Lower leg skin (tissue), 3 donors: ENCODE results near the gene GALNS.

Experiments used
- CTCF ChIP-seq, 3 donors: fragments of 450-650 bp; IDR thresholded peaks; one replicate each; pipeline ENCODE4 v1.5.1; 2016; ENCODE audit warnings: antibody characterized with exemption in 3 of 3, mild to moderate bottlenecking in 3 of 3, moderate library complexity in 2 of 3
- POLR2A ChIP-seq, 2 donors: fragments of 450-650 bp; IDR thresholded peaks; one replicate each; pipeline ENCODE4 v1.6.1; 2016 to 2017; ENCODE audit warnings: antibody characterized with exemption in 2 of 2, mild to moderate bottlenecking in 1 of 2, moderate library complexity in 1 of 2

GRCh38 chr16:88807626-88808453 lies 48.9 kb downstream of the GALNS start:
- no peak for TF ChIP-seq CTCF (IDR thresholded peaks at IDR 0.05)
- TF ChIP-seq POLR2A (IDR thresholded peaks at IDR 0.05): no peak
